Prostate gland (tissue), 2 donors: ENCODE measurements around the gene VAV1. TPM values are rescaled to one million over a fixed set of nuclear protein-coding genes. Genes with fewer than 3 reads are reported as not detected.
"Not testable (repeated sequence)": the region's sequence is repeated elsewhere in the genome, so short reads cannot be mapped to it uniquely, and the experiment has no call there.

ENCODE experiments used
- DNase-seq: peaks from one replicate; pipeline ENCODE4 v3.0.0-alpha.2; 2019; ENCODE audit warnings: low spot score
- H3K27ac ChIP-seq, 2 donors: fragments of 200-600 bp; sonication (generic); 2 replicates each; pipeline ENCODE4 v1.5.1; 2017 to 2019
- H3K27me3 ChIP-seq: fragments of 200-600 bp; sonication (generic); replicated peaks from 2 replicates; pipeline ENCODE4 v1.5.1; 2019; ENCODE audit not compliant: insufficient read depth
- H3K36me3 ChIP-seq, 2 donors: fragments of 200-600 bp; sonication (generic); 1 replicate in 1 of 2; 2 replicates in 1 of 2; pipeline versions ENCODE4 v1.5.1 to v1.8.1; 2017 to 2019
- H3K4me1 ChIP-seq: fragments of 200-600 bp; sonication (generic); replicated peaks from 2 replicates; pipeline ENCODE4 v1.5.1; 2019
- H3K4me3 ChIP-seq, 2 donors: fragments of 200-600 bp; sonication (generic); 2 replicates each; pipeline ENCODE4 v1.5.1; 2017 to 2019
- H3K9me3 ChIP-seq: fragments of 200-600 bp; sonication (generic); 2 replicates; pipeline ENCODE4 v1.5.1; 2017
- CTCF ChIP-seq, 4 experiments: fragments of 200-600 bp in 2 of 4; fragments of 450-650 bp in 2 of 4; sonication (generic) in 2 of 4; IDR thresholded peaks; 1 replicate in 3 of 4; 2 replicates in 1 of 4; pipeline ENCODE4 v1.5.1; 2016 to 2019; ENCODE audit warnings: antibody characterized with exemption in 4 of 4, mild to moderate bottlenecking in 2 of 4, moderate library complexity in 2 of 4
- POLR2A ChIP-seq: fragments of 450-650 bp; IDR thresholded peaks from one replicate; pipeline ENCODE4 v1.6.1; 2016; ENCODE audit warnings: antibody characterized with exemption, mild to moderate bottlenecking
- POLR2AphosphoS5 ChIP-seq: sonication (generic); formaldehyde crosslinking; IDR thresholded peaks from one replicate; pipeline ENCODE4 v1.6.1; 2017; ENCODE audit warnings: antibody characterized with exemption
- WGBS: methylation state at CpG from one replicate; pipeline ENCODE4 v1.1.5; 2018; 5-methylcytosine and 5-hydroxymethylcytosine counted together
- intact Hi-C: fragments of 100-400 bp; cut with DNase I; formaldehyde crosslinking; loops from one replicate; pipeline ENCODE4 v1.14.2; 2022
- total RNA-seq, 2 donors: library from RNA; depleted of rRNA; stranded (reverse); fragments of >200 nt; gene quantifications; one replicate each; pipeline ENCODE4 v1.1.0, GENCODE V29; 2016

The VAV1 gene
- total RNA-seq, 2 donors from 2014 or later: 3.6 to 4.8 TPM

DNA sequence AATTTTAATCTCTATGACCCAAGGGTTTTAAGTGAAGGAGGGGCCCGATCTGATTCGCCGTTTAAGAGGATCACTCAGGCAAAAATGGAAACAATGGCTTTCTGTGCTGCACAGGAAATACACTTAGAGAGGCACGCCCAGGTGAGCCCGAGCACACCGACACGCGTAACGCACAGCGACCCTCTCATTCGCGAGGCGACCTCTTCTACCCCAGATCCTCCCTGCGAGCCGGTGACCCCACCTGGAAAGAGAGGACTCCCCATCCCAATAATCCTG lies 5.5 kb upstream of the VAV1 start:
- TF ChIP-seq CTCF (IDR thresholded peaks at IDR 0.05) (no peak), POLR2AphosphoS5 (no peak)
- Histone ChIP-seq H3K27me3 (no peaks in the 10 kb centered on the region), H3K4me1 (no peaks in the 10 kb centered on the region), H3K27ac (peak overlapping the region; percentile 83 to 88), H3K36me3 (no peaks in the 10 kb centered on the region), H3K4me3 (peak overlapping the region; percentile 41 to 43), H3K9me3 (no peaks in the 10 kb centered on the region)
- WGBS: under 1% methylated on average over 15 of the region's 15 CpGs
- no peak for DNase-seq
- intact Hi-C loops: no loop called here

GRCh38 chr19:6767357-6768235 lies 4.9 kb upstream of the VAV1 start, which contains the start of gene SH2D3A:
Gene SH2D3A (minus strand): TSS chr19:6767435. CDS start chr19:6763748, 3,687 bp downstream.
- intact Hi-C loops: no loop called here
- Histone ChIP-seq H3K4me1 (no peaks in the 10 kb centered on the region), H3K27me3 (no peaks in the 10 kb centered on the region), H3K4me3 (peak within 1 kb of the TSS; percentile 41 to 43), H3K27ac (peak within 1 kb of the TSS; percentile 83 to 88), H3K36me3 (no peaks in the 10 kb centered on the region), H3K9me3 (no peaks in the 10 kb centered on the region)
- TF ChIP-seq POLR2AphosphoS5: peak; percentile 89
- TF ChIP-seq POLR2A: peak; percentile 90
- peak in 2 of 4 experiments; percentile 29 to 32 for TF ChIP-seq CTCF (IDR thresholded peaks at IDR 0.05)
- DNase-seq: peak; percentile 97
- WGBS: 4% methylated on average over 47 of the region's 47 CpGs

GRCh38 chr19:6768236-6768785 lies 4.2 kb upstream of the VAV1 start:
- no peak overlapping the region for H3K4me3 ChIP-seq
- H3K27me3 ChIP-seq: no peaks in the 10 kb centered on the region
- no peak for DNase-seq
- H3K4me1 ChIP-seq: no peaks in the 10 kb centered on the region
- intact Hi-C loops: no loop called here
- peak overlapping the region; percentile 83 to 88 for H3K27ac ChIP-seq
- TF ChIP-seq CTCF (IDR thresholded peaks at IDR 0.05) (no peak), POLR2AphosphoS5 (no peak), POLR2A (no peak)
- no peaks in the 10 kb centered on the region for H3K9me3 ChIP-seq
- no peaks in the 10 kb centered on the region for H3K36me3 ChIP-seq
- 59% methylated on average over 8 of the region's 8 CpGs for WGBS

GRCh38 chr19:6769006-6769619 lies 3.4 kb upstream of the VAV1 start:
- intact Hi-C loops: no loop called here
- H3K4me3 ChIP-seq: no peak overlapping the region
- TF ChIP-seq POLR2A: no peak
- peak in 3 of 4 experiments; percentile 12 to 23 (median 20) for TF ChIP-seq CTCF (IDR thresholded peaks at IDR 0.05)
- H3K4me1 ChIP-seq: no peaks in the 10 kb centered on the region
- no peaks in the 10 kb centered on the region for H3K9me3 ChIP-seq
- no peak for DNase-seq
- H3K36me3 ChIP-seq: no peaks in the 10 kb centered on the region
- no peak overlapping the region for H3K27ac ChIP-seq
- 67% methylated on average over 11 of the region's 11 CpGs for WGBS
- H3K27me3 ChIP-seq: no peaks in the 10 kb centered on the region

DNA sequence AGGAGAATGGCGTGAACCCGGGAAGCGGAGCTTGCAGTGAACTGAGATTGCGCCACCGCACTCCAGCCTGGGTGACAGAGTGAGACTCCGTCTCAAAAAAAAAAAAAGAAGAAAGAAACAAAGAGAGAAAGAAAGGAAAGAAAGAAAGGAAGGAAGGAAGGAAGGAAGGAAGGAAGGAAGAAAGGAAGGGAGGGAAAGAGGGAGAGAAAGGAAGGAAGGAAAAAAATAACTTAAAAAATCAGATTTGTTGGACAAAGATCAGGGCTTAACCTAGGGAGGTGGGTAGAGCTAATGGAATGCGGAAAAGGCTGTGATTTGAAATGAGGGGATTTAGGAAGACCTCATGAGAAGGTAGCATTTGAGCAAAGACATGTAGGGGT lies 870 bp upstream of the VAV1 start:
- intact Hi-C loops, DNase-seq, H3K4me3 ChIP-seq, H3K9me3 ChIP-seq, H3K36me3 ChIP-seq, H3K27ac ChIP-seq, H3K4me1 ChIP-seq, H3K27me3 ChIP-seq: not testable (repeated sequence)
- WGBS: 96% methylated on average over 7 of the region's 7 CpGs
